GM15510 (cell line): ENCODE data around the gene EGLN2.

ENCODE experiments used
- POLR2A ChIP-seq: IDR thresholded peaks from 3 replicates; pipeline ENCODE4 v1.6.1; 2011; ENCODE audit warnings: borderline replicate concordance; ENCODE audit not compliant: insufficient read length; ENCODE audit errors: extremely low read depth

Gene EGLN2

GRCh38 chr19:40798683-40799557, at the start of gene EGLN2:
TSS of gene EGLN2 (plus strand) at chr19:40799191. CDS start at chr19:40800573, 1,382 bp downstream.
- peak; percentile 67 for TF ChIP-seq POLR2A

GRCh38 chr19:40750058-40750873, 48.7 kb upstream of the EGLN2 start, which contains the start of gene ACTMAP:
TSS of gene ACTMAP (minus strand) at chr19:40750477. CDS start at chr19:40749803, 674 bp downstream.
- peak; percentile 50 for TF ChIP-seq POLR2A

- peak; percentile 63 for TF ChIP-seq POLR2A
Observed at GRCh38 chr19:40750874-40751537, 48.0 kb upstream of the EGLN2 start, which contains the start of gene SNRPA. TSS of gene SNRPA (plus strand) at chr19:40751203. CDS start at chr19:40751409, 206 bp downstream.

DNA sequence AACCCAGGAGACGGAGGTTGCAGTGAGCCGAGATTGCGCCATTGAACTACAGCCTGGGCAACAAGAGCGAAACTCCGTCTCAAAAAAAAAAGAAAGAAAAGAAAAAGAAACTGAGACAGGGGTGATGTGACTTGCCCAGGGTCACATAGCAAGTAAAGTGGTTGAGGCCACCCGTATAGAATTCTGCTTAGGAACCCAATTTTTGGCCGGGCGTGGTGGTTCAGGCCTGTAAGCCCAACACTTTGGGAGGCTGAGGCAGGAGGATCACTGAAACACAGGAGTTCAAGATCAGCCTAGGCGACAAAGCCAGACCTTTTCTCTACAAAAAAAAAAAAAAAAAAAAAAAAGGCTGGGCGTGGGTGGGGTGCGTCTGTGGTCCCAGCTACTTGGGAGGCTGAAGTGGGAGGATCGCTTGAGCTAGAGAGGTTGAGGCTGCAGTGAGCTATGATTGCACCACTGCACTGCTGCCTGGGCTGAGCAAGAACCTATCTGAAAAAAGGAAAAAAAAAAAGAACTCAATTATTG, 46.7 kb upstream of the EGLN2 start:
- TF ChIP-seq POLR2A: no peak

DNA sequence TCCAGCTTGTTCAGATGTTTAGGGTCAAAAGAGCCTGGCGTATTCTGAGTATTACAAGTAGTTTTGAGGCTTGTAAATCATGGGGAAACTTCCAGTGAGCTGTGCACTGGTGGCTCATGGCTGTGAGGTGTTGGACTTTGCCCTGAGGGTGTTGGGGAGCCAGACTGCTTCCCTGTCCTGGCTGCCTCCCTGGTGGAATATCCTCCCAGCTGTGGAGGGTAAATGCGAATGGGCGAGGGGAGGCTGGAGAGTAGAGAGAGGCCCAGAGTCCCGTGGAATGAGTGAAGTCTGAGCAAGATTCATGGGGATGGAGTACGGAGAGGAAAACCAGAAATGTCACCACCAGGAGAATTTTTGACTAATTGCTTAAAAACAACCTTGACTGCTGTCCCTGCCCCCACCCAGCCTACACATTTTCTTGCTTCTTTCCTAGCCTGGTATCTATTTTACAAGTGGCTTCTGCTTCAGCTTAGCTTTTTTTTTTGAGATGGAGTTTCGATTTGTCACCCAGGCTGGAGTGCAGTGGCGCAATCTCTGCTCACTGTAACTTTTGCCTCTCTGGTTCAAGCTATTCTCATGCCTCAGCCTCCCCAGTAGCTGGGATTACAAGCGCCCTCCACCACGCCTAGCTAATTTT, 44.3 kb upstream of the EGLN2 start:
- no peak for TF ChIP-seq POLR2A

- no peak for TF ChIP-seq POLR2A
Observed at GRCh38 chr19:40755248-40755624, 43.8 kb upstream of the EGLN2 start.

- no peak for TF ChIP-seq POLR2A
Observed at GRCh38 chr19:40755791-40756190, 43.2 kb upstream of the EGLN2 start.

DNA sequence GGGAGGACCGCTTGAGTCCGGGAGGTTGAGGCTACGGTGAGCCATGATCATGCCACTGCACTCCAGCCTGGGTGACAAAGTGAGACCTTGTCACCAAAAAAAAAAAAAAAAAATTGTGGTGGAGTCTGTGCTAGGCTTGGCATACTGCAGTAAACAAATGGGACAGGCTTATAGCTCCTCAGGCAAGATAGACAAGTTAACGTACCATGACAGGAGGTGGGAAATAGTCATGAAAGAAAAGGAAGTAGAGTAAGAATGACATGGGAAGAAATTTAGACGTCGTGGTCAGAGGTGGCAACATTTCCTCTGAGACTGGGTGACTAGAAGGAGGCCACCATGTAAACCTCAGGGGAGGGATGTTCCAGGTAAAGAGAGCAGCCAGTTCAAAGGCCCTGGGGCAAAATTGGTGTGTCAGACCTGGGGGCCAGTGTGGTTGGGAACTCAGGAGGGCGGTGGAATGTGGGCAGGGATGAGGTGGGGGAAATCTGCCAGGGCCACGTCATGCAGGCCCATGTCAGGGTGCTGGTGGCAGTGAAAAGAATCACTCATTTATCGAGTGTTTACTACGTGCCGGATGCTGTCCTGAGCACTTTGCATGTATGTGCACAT, 42.4 kb upstream of the EGLN2 start:
- no peak for TF ChIP-seq POLR2A

GRCh38 chr19:40758491-40758890, 40.5 kb upstream of the EGLN2 start:
- TF ChIP-seq POLR2A: no peak

DNA sequence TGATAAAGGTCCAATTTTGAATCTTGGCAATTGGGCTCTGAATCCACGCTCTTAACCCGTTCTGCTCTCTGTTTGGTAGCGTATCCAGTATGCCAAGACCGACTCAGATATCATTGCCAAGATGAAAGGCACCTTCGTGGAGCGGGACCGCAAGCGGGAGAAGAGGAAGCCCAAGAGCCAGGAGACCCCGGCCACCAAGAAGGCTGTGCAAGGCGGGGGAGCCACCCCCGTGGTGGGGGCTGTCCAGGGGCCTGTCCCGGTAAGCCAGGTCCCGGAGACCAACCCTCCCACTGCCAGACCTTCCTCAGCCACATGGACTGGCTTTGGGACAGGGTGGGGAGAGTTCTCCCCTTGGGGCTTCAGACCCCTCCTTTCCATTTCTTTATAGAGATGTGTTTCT, 39.6 kb upstream of the EGLN2 start:
- TF ChIP-seq POLR2A: no peak

GRCh38 chr19:40762754-40763470, 36.1 kb upstream of the EGLN2 start:
- TF ChIP-seq POLR2A: no peak

- no peak for TF ChIP-seq POLR2A
Observed at GRCh38 chr19:40763526-40763925, 35.5 kb upstream of the EGLN2 start.

- TF ChIP-seq POLR2A: no peak
Observed at GRCh38 chr19:40763963-40764362, 35.0 kb upstream of the EGLN2 start.
